ENCODE results near the gene GBE1.

- TF ChIP-seq ESRRA (CRISPR knock-in tag; IDR thresholded peaks at IDR 0.05; ENCODE audit: borderline replicate concordance) (no peak), ATF3 (CRISPR knock-in tag; conservative IDR thresholded peaks at IDR 0.05) (no peak)
Measured at GRCh38 chr3:81443958-81444357, 317.5 kb downstream of the GBE1 start.
